Omental fat pad (tissue), 4 donors: ENCODE measurements around the gene LSMEM2. TPM values are rescaled to one million over a fixed set of nuclear protein-coding genes. Genes with fewer than 3 reads are reported as not detected.

ENCODE experiments used
- ATAC-seq: fragments of 150-250 bp; one replicate; pipeline ENCODE4 v1.9.1; 2016; ENCODE audit warnings: mild to moderate bottlenecking, moderate library complexity; ENCODE audit not compliant: low FRiP score
- DNase-seq: peaks from one replicate; pipeline ENCODE4 v3.0.0-alpha.2; 2019; ENCODE audit warnings: low spot score
- CTCF ChIP-seq, 3 donors: fragments of 450-650 bp; IDR thresholded peaks; one replicate each; pipeline ENCODE4 v1.5.1; 2016 to 2017; ENCODE audit warnings: antibody characterized with exemption in 3 of 3, mild to moderate bottlenecking in 3 of 3, moderate library complexity in 2 of 3
- total RNA-seq, 4 donors: library from RNA; depleted of rRNA; stranded (reverse); fragments of >200 nt; gene quantifications; one replicate each; pipeline ENCODE4 v1.1.0, GENCODE V29; 2016

Gene LSMEM2
- total RNA-seq, 4 donors from 2014 or later: not detected

- ATAC-seq (no peak), DNase-seq (no peak)
- TF ChIP-seq CTCF (IDR thresholded peaks at IDR 0.05): no peak
Measured at GRCh38 chr3:50331364-50331907, 52.5 kb downstream of the LSMEM2 start.

- TF ChIP-seq CTCF (IDR thresholded peaks at IDR 0.05): no peak
- DNase-seq (no peak), ATAC-seq (no peak)
Measured at GRCh38 chr3:50333744-50334328, 54.9 kb downstream of the LSMEM2 start.

GRCh38 chr3:50334339-50335075 is 55.6 kb downstream of the LSMEM2 start:
- TF ChIP-seq CTCF (IDR thresholded peaks at IDR 0.05): no peak
- DNase-seq: no peak
- no peak for ATAC-seq

GRCh38 chr3:50336452-50337174 is 57.7 kb downstream of the LSMEM2 start:
- DNase-seq (no peak), ATAC-seq (peak; percentile 25)
- TF ChIP-seq CTCF (IDR thresholded peaks at IDR 0.05): no peak

GRCh38 chr3:50337175-50337861 is 58.4 kb downstream of the LSMEM2 start:
- DNase-seq (peak; percentile 94), ATAC-seq (peak; percentile 90)
- TF ChIP-seq CTCF (IDR thresholded peaks at IDR 0.05): no peak

Other genes starting within 250 kb of the LSMEM2 start
- 100 to 1,000 TPM; 143 to 308 (median 190) TPM for gene RBM5, start 190.2 kb upstream of the LSMEM2 start, total RNA-seq
- 10 to 100 TPM; 18.3 to 46.2 (median 33.8) TPM for gene SEMA3F, start 123.8 kb upstream of the LSMEM2 start, total RNA-seq
- gene GNAT1, start 87.5 kb upstream of the LSMEM2 start, total RNA-seq: 1 to 10 TPM in 1 of 4 donors, not detected in 3; 1.3 TPM
- 1 to 10 TPM in 1 of 4 donors, under 1 TPM in 2, not detected in 1; 0.56 to 1.5 (median 0.84) TPM for gene SLC38A3, start 73.8 kb upstream of the LSMEM2 start, total RNA-seq
- gene GNAI2, start 42.9 kb upstream of the LSMEM2 start, total RNA-seq: 100 to 1,000 TPM; 157 to 305 (median 241) TPM
- gene SEMA3B, start 9.9 kb upstream of the LSMEM2 start, total RNA-seq: 10 to 100 TPM; 14.2 to 94.1 (median 45.4) TPM
- gene IFRD2, start 13.3 kb downstream of the LSMEM2 start, total RNA-seq: 100 to 1,000 TPM in 1 of 4 donors, 10 to 100 TPM in 3; 40.0 to 178 (median 72.2) TPM
- gene HYAL3, start 20.3 kb downstream of the LSMEM2 start, total RNA-seq: 1 to 10 TPM; 1.9 to 6.2 (median 4.0) TPM
- 1 to 10 TPM; 3.4 to 8.4 (median 5.3) TPM for gene NAA80, start 20.3 kb downstream of the LSMEM2 start, total RNA-seq
- 10 to 100 TPM in 3 of 4 donors, 1 to 10 TPM in 1; 6.8 to 32.3 (median 14.6) TPM for gene HYAL1, start 24.5 kb downstream of the LSMEM2 start, total RNA-seq
- 100 to 1,000 TPM; 106 to 348 (median 175) TPM for gene HYAL2, start 43.7 kb downstream of the LSMEM2 start, total RNA-seq
- 10 to 100 TPM; 13.7 to 28.8 (median 22.8) TPM for gene TUSC2, start 49.1 kb downstream of the LSMEM2 start, total RNA-seq
- gene RASSF1, start 61.7 kb downstream of the LSMEM2 start, total RNA-seq: 10 to 100 TPM; 42.1 to 82.0 (median 53.3) TPM
- gene ZMYND10, start 66.6 kb downstream of the LSMEM2 start, total RNA-seq: 1 to 10 TPM in 1 of 4 donors, under 1 TPM in 3; 0.28 to 2.1 (median 0.64) TPM
- 10 to 100 TPM in 3 of 4 donors, 1 to 10 TPM in 1; 9.5 to 22.7 (median 13.9) TPM for gene NPRL2, start 71.7 kb downstream of the LSMEM2 start, total RNA-seq
- 10 to 100 TPM; 26.4 to 33.7 (median 30.2) TPM for gene CYB561D2, start 71.8 kb downstream of the LSMEM2 start, total RNA-seq
- 10 to 100 TPM; 41.5 to 70.6 (median 52.1) TPM for gene TMEM115, start 80.4 kb downstream of the LSMEM2 start, total RNA-seq
- gene CACNA2D2, start 224.5 kb downstream of the LSMEM2 start, total RNA-seq: 1 to 10 TPM in 1 of 4 donors, under 1 TPM in 3; 0.19 to 3.6 (median 0.94) TPM